ENCODE results near the gene MAP7D2. TPM values are rescaled to one million over a fixed set of nuclear protein-coding genes. Genes with fewer than 3 reads are reported as not detected.

MAP7D2 gene
- total RNA-seq, 1 experiment from 2014 or later: 4.0 TPM

- no peak for TF ChIP-seq CTCF (IDR thresholded peaks at IDR 0.05; ENCODE audit: unreplicated experiment)
- Mint-ChIP-seq H3K27me3 (ENCODE audit: unreplicated experiment) (no peaks in the 10 kb centered on the region), H3K36me3 (ENCODE audit: insufficient read depth, unreplicated experiment) (peaks cover 4% of the 10 kb centered on the region), H3K4me1 (ENCODE audit: low read depth, unreplicated experiment) (no peaks in the 10 kb centered on the region), H3K27ac (ENCODE audit: unreplicated experiment) (no peak overlapping the region), H3K4me3 (ENCODE audit: low read depth, unreplicated experiment) (no peak overlapping the region), H3K9me3 (ENCODE audit: low read depth, unreplicated experiment) (no peaks in the 10 kb centered on the region)
- intact Hi-C loops (cut with micrococcal nuclease; ENCODE audit: unreplicated experiment): no loop called here
- no TSS peak for BruUV-seq (replicated peaks)
- no peak for DNase-seq
- CTCF ChIA-PET: no interaction called here
These were observed 150.7 kb downstream of the MAP7D2 start for GRCh38 chrX:19966056-19966455.

GRCh38 chrX:19964017-19964710 is 152.5 kb downstream of the MAP7D2 start:
- no peaks in the 10 kb centered on the region for H3K9me3 Mint-ChIP-seq (ENCODE audit: low read depth, unreplicated experiment)
- no TSS peak for BruUV-seq (replicated peaks)
- peaks cover 2% of the 10 kb centered on the region for H3K4me1 Mint-ChIP-seq (ENCODE audit: low read depth, unreplicated experiment)
- CTCF ChIA-PET: no interaction called here
- TF ChIP-seq CTCF (IDR thresholded peaks at IDR 0.05; ENCODE audit: unreplicated experiment): no peak
- intact Hi-C loops (cut with micrococcal nuclease; ENCODE audit: unreplicated experiment): no loop called here
- H3K4me3 Mint-ChIP-seq (ENCODE audit: low read depth, unreplicated experiment): no peak overlapping the region
- H3K27ac Mint-ChIP-seq (ENCODE audit: unreplicated experiment): no peak overlapping the region
- H3K27me3 Mint-ChIP-seq (ENCODE audit: unreplicated experiment): no peaks in the 10 kb centered on the region
- no peak for DNase-seq
- H3K36me3 Mint-ChIP-seq (ENCODE audit: insufficient read depth, unreplicated experiment): peaks cover 4% of the 10 kb centered on the region

- Mint-ChIP-seq H3K4me3 (ENCODE audit: low read depth, unreplicated experiment) (no peak overlapping the region), H3K9me3 (ENCODE audit: low read depth, unreplicated experiment) (no peaks in the 10 kb centered on the region), H3K36me3 (ENCODE audit: insufficient read depth, unreplicated experiment) (peaks cover 4% of the 10 kb centered on the region), H3K4me1 (ENCODE audit: low read depth, unreplicated experiment) (peaks cover 11% of the 10 kb centered on the region), H3K27me3 (ENCODE audit: unreplicated experiment) (no peaks in the 10 kb centered on the region), H3K27ac (ENCODE audit: unreplicated experiment) (no peak overlapping the region)
- no peak for TF ChIP-seq CTCF (IDR thresholded peaks at IDR 0.05; ENCODE audit: unreplicated experiment)
- BruUV-seq (replicated peaks): no TSS peak
- intact Hi-C loops (cut with micrococcal nuclease; ENCODE audit: unreplicated experiment): no loop called here
- DNase-seq: no peak
- CTCF ChIA-PET: no interaction called here
These were observed 155.8 kb downstream of the MAP7D2 start for GRCh38 chrX:19960913-19961312.

- Mint-ChIP-seq H3K36me3 (ENCODE audit: insufficient read depth, unreplicated experiment) (no peaks in the 10 kb centered on the region), H3K27me3 (ENCODE audit: unreplicated experiment) (no peaks in the 10 kb centered on the region), H3K4me3 (ENCODE audit: low read depth, unreplicated experiment) (no peak overlapping the region), H3K27ac (ENCODE audit: unreplicated experiment) (no peak overlapping the region), H3K4me1 (ENCODE audit: low read depth, unreplicated experiment) (peaks cover 11% of the 10 kb centered on the region), H3K9me3 (ENCODE audit: low read depth, unreplicated experiment) (no peaks in the 10 kb centered on the region)
- BruUV-seq (replicated peaks): no TSS peak
- CTCF ChIA-PET: no interaction called here
- no peak for DNase-seq
- no peak for TF ChIP-seq CTCF (IDR thresholded peaks at IDR 0.05; ENCODE audit: unreplicated experiment)
- intact Hi-C loops (cut with micrococcal nuclease; ENCODE audit: unreplicated experiment): no loop called here
These were observed 157.9 kb downstream of the MAP7D2 start for GRCh38 chrX:19958552-19959486.

Measured in Calu3 (cell line).